Astrocyte (in vitro differentiated cells and primary cell): Measurements from ENCODE around the gene NSUN6. TPM values are rescaled to one million over a fixed set of nuclear protein-coding genes. Genes with fewer than 3 reads are reported as not detected.

Experiments
- DNase-seq: peaks from one replicate; pipeline ENCODE4 v3.0.0-alpha.2; 2010; ENCODE audit warnings: low read depth
- FAIRE-seq: peaks from 2 replicates; lab custom pipeline; 2011; peaks lifted over from hg19 to GRCh38; lab: Jason Lieb, UNC
- H2AFZ ChIP-seq: 2 replicates; pipeline ENCODE4 v1.6.0; 2012; ENCODE audit warnings: low read depth, low read length, inconsistent platforms
- H3K27ac ChIP-seq: 2 replicates; pipeline ENCODE4 v1.5.1; 2011; ENCODE audit warnings: low read depth, low read length, inconsistent platforms
- H3K27me3 ChIP-seq: 2 replicates; pipeline ENCODE4 v1.6.0; 2011; ENCODE audit warnings: low read length, inconsistent platforms; ENCODE audit not compliant: insufficient read depth
- H3K36me3 ChIP-seq: 2 replicates; pipeline ENCODE4 v1.5.1; 2011; ENCODE audit warnings: low read length, inconsistent platforms; ENCODE audit not compliant: insufficient read depth
- H3K4me1 ChIP-seq: 2 replicates; pipeline ENCODE4 v1.5.1; 2011; ENCODE audit warnings: low read length, inconsistent platforms; ENCODE audit not compliant: insufficient read depth
- H3K4me2 ChIP-seq: 2 replicates; pipeline ENCODE4 v1.6.0; 2012; ENCODE audit warnings: low read length, inconsistent platforms
- H3K4me3 ChIP-seq: 2 replicates; pipeline ENCODE4 v1.5.1; 2011; ENCODE audit warnings: low read depth, mild to moderate bottlenecking, low read length, inconsistent platforms; ENCODE audit not compliant: insufficient read depth
- H3K79me2 ChIP-seq: 2 replicates; pipeline ENCODE4 v1.6.0; 2012; ENCODE audit warnings: mild to moderate bottlenecking, low read length, inconsistent platforms; ENCODE audit not compliant: insufficient read depth
- H3K9ac ChIP-seq: 2 replicates; pipeline ENCODE4 v1.6.0; 2012; ENCODE audit warnings: mild to moderate bottlenecking, low read length, inconsistent platforms
- H3K9me3 ChIP-seq: 2 replicates; pipeline ENCODE4 v1.5.1; 2012; ENCODE audit warnings: low read depth, mild to moderate bottlenecking, low read length, inconsistent platforms; ENCODE audit not compliant: insufficient read depth
- H4K20me1 ChIP-seq: 2 replicates; pipeline ENCODE4 v1.6.0; 2012; ENCODE audit warnings: low read length, inconsistent platforms; ENCODE audit not compliant: insufficient read depth
- H3K27ac Mint-ChIP-seq: one replicate; pipeline ENCODE4 v1.8.0; 2021; ENCODE audit warnings: mild to moderate bottlenecking, mixed read lengths; ENCODE audit not compliant: unreplicated experiment
- H3K27me3 Mint-ChIP-seq: one replicate; pipeline ENCODE4 v1.8.0; 2021; ENCODE audit warnings: low read depth, mixed read lengths; ENCODE audit not compliant: unreplicated experiment
- H3K36me3 Mint-ChIP-seq: one replicate; pipeline ENCODE4 v1.8.0; 2021; ENCODE audit warnings: low read depth, mixed read lengths; ENCODE audit not compliant: unreplicated experiment
- H3K4me1 Mint-ChIP-seq: one replicate; pipeline ENCODE4 v1.8.0; 2021; ENCODE audit warnings: low read depth, mixed read lengths; ENCODE audit not compliant: unreplicated experiment
- H3K4me3 Mint-ChIP-seq: one replicate; pipeline ENCODE4 v1.8.0; 2021; ENCODE audit warnings: mild to moderate bottlenecking, moderate library complexity, mixed read lengths; ENCODE audit not compliant: unreplicated experiment
- H3K9me3 Mint-ChIP-seq: one replicate; pipeline ENCODE4 v1.8.0; 2021; ENCODE audit warnings: mild to moderate bottlenecking, mixed read lengths; ENCODE audit not compliant: unreplicated experiment
- EZH2 ChIP-seq: IDR thresholded peaks from 2 replicates; pipeline ENCODE4 v1.6.1; 2012; ENCODE audit warnings: mild to moderate bottlenecking, low read length, inconsistent platforms; ENCODE audit not compliant: insufficient read depth
- total RNA-seq: library from RNA; stranded (reverse); gene quantifications from 2 replicates; pipeline ENCODE4 v1.2.1, GENCODE V29; 2021
- TF ChIP-seq, protein P1 (sequence below): IDR thresholded peaks from 2 replicates; pipeline ENCODE4 v1.5.1; 2011; ENCODE audit warnings: low read depth, mild to moderate bottlenecking, inconsistent platforms, low read length, moderate library complexity; ENCODE audit not compliant: insufficient read depth

NSUN6 gene
- total RNA-seq, 1 donor from 2014 or later, result 7.3 TPM

DNA sequence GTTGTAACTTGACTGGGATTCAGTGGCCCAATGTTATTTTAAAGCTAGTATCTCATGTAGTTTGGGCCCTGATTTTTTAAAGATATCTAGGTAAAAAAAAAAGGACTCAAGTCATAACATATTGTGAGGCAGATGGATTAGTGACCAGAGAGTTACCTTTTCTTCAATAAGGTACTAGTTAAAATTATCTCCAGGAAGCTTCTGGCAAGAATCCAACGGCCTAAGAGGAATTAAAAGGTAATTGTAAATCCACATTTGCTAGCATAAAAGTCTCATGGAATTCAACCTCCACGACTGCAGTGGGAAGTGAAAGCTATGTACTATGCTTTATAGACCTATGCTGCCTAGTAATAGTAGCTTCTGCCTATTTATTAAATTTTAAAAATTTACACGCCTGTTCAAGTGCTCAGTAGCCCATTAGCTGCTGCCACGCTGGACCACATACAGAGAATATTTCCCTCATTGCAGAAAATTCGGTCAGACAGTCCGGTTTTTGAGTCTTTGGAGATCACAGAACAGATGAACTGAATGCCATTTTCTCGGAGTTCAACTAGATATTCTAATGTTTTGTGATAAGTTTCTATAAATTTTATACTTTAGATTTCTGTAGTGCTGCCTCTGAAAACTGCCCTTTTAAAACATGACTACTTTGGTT is 118.4 kb downstream of the NSUN6 start:
- Histone ChIP-seq H3K9me3 (no peaks in the 10 kb centered on the region), H3K4me1 (no peaks in the 10 kb centered on the region), H3K9ac (no peak overlapping the region), H3K27me3 (no peaks in the 10 kb centered on the region), H3K36me3 (no peaks in the 10 kb centered on the region), H2AFZ (no peak overlapping the region), H3K79me2 (no peaks in the 10 kb centered on the region), H4K20me1 (no peaks in the 10 kb centered on the region), H3K27ac (no peak overlapping the region), H3K4me2 (no peak overlapping the region), H3K4me3 (no peak overlapping the region)
- H3K4me3 Mint-ChIP-seq, result no peak overlapping the region
- DNase-seq, result no peak
- H3K9me3 Mint-ChIP-seq, result no peaks in the 10 kb centered on the region
- FAIRE-seq, result no peak
- TF ChIP-seq EZH2, result no peak
- TF ChIP-seq, protein P1, sequence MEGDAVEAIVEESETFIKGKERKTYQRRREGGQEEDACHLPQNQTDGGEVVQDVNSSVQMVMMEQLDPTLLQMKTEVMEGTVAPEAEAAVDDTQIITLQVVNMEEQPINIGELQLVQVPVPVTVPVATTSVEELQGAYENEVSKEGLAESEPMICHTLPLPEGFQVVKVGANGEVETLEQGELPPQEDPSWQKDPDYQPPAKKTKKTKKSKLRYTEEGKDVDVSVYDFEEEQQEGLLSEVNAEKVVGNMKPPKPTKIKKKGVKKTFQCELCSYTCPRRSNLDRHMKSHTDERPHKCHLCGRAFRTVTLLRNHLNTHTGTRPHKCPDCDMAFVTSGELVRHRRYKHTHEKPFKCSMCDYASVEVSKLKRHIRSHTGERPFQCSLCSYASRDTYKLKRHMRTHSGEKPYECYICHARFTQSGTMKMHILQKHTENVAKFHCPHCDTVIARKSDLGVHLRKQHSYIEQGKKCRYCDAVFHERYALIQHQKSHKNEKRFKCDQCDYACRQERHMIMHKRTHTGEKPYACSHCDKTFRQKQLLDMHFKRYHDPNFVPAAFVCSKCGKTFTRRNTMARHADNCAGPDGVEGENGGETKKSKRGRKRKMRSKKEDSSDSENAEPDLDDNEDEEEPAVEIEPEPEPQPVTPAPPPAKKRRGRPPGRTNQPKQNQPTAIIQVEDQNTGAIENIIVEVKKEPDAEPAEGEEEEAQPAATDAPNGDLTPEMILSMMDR, result no peak
- H3K4me1 Mint-ChIP-seq, result no peaks in the 10 kb centered on the region
- no peak overlapping the region for H3K27ac Mint-ChIP-seq
- H3K27me3 Mint-ChIP-seq, result no peaks in the 10 kb centered on the region
- peaks cover 3% of the 10 kb centered on the region for H3K36me3 Mint-ChIP-seq

DNA sequence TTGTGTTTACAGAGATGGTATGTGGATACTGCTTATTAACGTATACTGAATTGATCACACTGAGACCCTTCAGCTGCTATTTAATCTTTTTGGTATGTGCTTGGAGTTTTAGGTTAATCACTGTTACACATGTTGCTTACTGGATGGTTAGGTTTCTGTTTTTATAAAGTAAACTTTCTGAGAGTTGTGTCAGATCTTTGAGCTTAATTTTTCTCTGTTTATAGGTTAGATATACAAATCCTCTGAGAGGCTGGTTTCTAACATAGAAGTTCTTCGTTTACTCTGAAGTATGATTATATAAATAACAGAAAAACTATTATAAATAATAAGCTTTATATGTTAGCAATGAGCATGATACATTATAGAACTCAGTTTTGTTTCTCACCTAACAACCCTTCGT is 123.1 kb downstream of the NSUN6 start:
- Mint-ChIP-seq H3K36me3 (peaks cover 3% of the 10 kb centered on the region), H3K27me3 (no peaks in the 10 kb centered on the region), H3K27ac (no peak overlapping the region), H3K4me1 (no peaks in the 10 kb centered on the region), H3K9me3 (peaks cover 2% of the 10 kb centered on the region), H3K4me3 (no peak overlapping the region)
- H3K9ac ChIP-seq, result no peak overlapping the region
- H2AFZ ChIP-seq, result no peak overlapping the region
- no peaks in the 10 kb centered on the region for H3K9me3 ChIP-seq
- H3K27ac ChIP-seq, result no peak overlapping the region
- DNase-seq (no peak), FAIRE-seq (no peak)
- no peaks in the 10 kb centered on the region for H3K4me1 ChIP-seq
- H3K79me2 ChIP-seq, result no peaks in the 10 kb centered on the region
- H4K20me1 ChIP-seq, result no peaks in the 10 kb centered on the region
- H3K4me3 ChIP-seq, result no peak overlapping the region
- H3K27me3 ChIP-seq, result no peaks in the 10 kb centered on the region
- no peak for TF ChIP-seq EZH2
- H3K36me3 ChIP-seq, result no peaks in the 10 kb centered on the region
- H3K4me2 ChIP-seq, result no peak overlapping the region

DNA sequence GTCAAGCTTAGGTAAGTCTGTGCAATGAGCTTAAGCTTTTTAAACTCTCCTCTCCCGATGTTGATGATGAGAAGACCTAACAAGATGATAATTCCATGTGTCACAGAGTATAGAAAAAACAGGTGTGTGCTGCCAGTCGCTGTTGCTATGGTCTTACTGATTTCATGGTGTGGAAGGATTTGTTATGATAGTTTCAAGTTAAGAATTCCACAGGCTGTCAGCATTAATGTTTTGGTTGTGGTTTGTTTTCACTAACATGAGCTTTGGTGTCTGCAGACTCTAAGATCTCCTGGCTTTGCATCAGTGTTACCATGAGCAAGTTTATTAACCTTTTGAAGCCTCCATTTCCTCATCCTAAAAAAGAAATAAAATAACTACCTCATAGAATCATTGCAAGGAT is 123.7 kb downstream of the NSUN6 start:
- Histone ChIP-seq H3K4me2 (no peak overlapping the region), H3K27me3 (no peaks in the 10 kb centered on the region), H3K4me1 (no peaks in the 10 kb centered on the region), H2AFZ (no peak overlapping the region), H3K36me3 (no peaks in the 10 kb centered on the region), H3K4me3 (no peak overlapping the region), H3K79me2 (no peaks in the 10 kb centered on the region), H3K9me3 (no peaks in the 10 kb centered on the region), H3K27ac (no peak overlapping the region), H4K20me1 (no peaks in the 10 kb centered on the region), H3K9ac (no peak overlapping the region)
- FAIRE-seq (no peak), DNase-seq (no peak)
- Mint-ChIP-seq H3K4me3 (no peak overlapping the region), H3K27ac (no peak overlapping the region), H3K9me3 (peaks cover 2% of the 10 kb centered on the region), H3K4me1 (no peaks in the 10 kb centered on the region), H3K36me3 (peaks cover 3% of the 10 kb centered on the region), H3K27me3 (no peaks in the 10 kb centered on the region)
- no peak for TF ChIP-seq EZH2
- TF ChIP-seq, protein P1, result no peak
